NCI-H345 treated with DMSO at 0.1 percent for 48 hours (cell line): ENCODE data around the gene PTF1A.
"Not testable (repeated sequence)": the region's sequence is repeated elsewhere in the genome, so short reads cannot be mapped to it uniquely, and the experiment has no call there.

Experiments used
- DNase-seq: peaks from one replicate; lab custom pipeline; 2025; ENCODE audit not compliant: unreplicated experiment; lab: John Stamatoyannopoulos, UW

PTF1A gene

DNA sequence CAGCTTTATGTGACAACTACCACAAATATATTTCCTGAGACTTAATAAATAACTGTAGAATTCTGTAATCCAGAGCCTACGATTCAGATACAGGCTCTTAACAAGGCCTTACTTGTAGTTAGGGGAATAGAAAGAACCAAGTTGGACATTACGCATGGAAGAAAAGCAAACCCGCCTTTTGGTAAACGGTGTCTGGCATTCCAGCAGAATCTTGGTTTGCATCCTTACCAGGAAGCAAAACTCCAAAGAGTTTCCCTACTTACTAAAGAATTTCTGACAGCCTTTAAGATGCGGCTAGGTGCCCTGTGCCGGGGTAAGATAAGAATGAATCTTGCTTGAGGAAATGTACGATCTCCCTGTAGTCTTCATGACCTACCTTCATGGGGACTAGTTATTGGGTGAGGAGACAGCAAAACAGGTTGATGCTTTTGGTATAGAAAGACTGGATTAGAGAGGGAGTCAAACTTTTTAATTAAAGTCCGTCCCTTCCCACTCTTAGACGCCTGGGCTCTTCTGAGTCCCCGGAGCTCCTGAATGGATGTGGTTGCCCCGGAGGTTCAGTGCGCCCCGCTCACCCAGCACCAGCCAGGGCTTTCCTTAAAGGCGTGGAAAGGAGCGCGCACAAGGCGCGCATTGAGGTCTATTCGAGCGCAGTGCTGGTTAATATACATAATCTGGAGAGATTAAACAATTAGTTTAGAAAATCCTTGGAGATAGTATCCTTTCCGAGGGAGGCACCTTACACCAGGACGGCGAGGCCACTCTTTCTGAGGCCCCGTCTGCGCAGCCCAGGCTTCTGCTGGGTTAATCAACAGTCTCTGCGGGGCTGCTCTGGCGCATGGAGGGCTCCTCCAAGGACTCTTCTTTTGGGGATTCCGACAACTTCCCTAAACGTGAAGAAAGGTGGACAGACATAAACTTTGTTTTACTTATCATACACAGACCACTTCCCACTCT, 11.5 kb downstream of the PTF1A start:
- DNase-seq: no peak

GRCh38 chr10:23204773-23205172, 12.7 kb downstream of the PTF1A start:
- DNase-seq: no peak

GRCh38 chr10:23205972-23206642, 14.0 kb downstream of the PTF1A start:
- no peak for DNase-seq

DNA sequence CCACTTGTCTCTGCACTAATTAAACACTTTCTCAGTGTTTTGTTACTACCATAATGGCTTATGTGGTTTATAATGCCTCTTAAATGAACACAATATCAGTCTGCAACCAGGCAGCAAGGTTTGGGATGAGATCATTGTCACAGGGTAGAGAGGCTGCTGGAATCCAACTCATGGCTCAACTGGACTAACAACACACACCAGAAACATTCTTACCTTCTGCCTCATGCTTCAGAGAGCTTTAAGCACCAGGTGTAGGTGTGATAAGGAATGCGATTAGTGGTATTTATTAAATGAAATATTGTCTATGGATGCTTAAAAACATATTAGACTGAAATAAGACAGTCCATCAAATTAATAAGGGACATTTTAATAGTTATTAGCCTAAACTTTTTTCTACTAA, 25.4 kb downstream of the PTF1A start:
- DNase-seq: no peak

- DNase-seq: no peak
Observed at GRCh38 chr10:23230582-23230981, 38.5 kb downstream of the PTF1A start.

DNA sequence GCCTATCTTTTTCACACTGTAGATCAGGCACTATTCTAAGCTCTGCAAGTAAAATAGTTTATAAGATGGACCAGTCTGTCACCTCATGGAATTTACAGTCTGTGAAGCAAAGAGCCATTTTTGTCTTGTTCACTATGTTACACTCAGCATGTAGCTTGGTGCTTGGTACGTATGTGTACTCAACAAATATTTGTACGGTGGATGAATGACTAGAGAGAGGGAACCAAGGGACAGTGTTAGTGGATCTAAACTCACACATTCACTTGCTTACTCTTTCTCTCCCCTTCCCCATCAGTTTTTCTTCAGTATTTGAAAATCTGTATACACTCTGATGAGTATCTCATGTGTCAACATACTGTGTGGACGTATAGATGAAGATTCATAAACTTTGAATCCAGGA, 45.9 kb downstream of the PTF1A start:
- no peak for DNase-seq

- not testable (repeated sequence) for DNase-seq
Observed at GRCh38 chr10:23241779-23242178, 49.7 kb downstream of the PTF1A start.
